ENCODE results near the gene GTPBP2.

The GTPBP2 gene

GRCh38 chr6:43613721-43614395, 15.2 kb downstream of the GTPBP2 start:
- H3K9me3 ChIP-seq (ENCODE audit: low read length): no peaks in the 10 kb centered on the region

DNA sequence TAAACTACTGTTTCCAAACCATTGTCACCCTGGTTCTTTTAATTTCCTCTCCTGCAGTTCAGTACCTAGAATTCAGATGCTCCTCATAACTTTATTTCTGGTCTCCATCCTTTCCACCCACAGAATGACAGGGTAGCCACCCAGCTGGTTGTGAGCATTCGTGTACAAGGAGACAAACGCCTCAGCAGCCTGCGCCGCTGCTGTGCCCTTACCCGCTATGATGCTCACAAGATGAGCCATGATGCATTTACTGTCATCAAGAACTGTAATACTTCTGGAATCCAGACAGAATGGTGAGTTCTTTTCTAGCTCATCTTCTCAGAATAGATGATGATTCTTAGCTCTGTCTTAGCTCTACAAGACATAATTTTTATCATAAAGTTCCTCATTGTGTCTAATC, 18.6 kb downstream of the GTPBP2 start:
- H3K27ac ChIP-seq (ENCODE audit: low read depth, low read length, poor library complexity, severe bottlenecking): no peak overlapping the region
- H2AFZ ChIP-seq (ENCODE audit: low read length): no peak overlapping the region
- H3K9me3 ChIP-seq (ENCODE audit: low read length): no peaks in the 10 kb centered on the region
- TF ChIP-seq EZH2 (IDR thresholded peaks at IDR 0.05; ENCODE audit: borderline replicate concordance, low read length): no peak
- TF ChIP-seq, protein P1, sequence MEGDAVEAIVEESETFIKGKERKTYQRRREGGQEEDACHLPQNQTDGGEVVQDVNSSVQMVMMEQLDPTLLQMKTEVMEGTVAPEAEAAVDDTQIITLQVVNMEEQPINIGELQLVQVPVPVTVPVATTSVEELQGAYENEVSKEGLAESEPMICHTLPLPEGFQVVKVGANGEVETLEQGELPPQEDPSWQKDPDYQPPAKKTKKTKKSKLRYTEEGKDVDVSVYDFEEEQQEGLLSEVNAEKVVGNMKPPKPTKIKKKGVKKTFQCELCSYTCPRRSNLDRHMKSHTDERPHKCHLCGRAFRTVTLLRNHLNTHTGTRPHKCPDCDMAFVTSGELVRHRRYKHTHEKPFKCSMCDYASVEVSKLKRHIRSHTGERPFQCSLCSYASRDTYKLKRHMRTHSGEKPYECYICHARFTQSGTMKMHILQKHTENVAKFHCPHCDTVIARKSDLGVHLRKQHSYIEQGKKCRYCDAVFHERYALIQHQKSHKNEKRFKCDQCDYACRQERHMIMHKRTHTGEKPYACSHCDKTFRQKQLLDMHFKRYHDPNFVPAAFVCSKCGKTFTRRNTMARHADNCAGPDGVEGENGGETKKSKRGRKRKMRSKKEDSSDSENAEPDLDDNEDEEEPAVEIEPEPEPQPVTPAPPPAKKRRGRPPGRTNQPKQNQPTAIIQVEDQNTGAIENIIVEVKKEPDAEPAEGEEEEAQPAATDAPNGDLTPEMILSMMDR (IDR thresholded peaks at IDR 0.05; ENCODE audit: low read length): no peak
- H3K79me2 ChIP-seq (ENCODE audit: insufficient read depth, low read length): no peaks in the 10 kb centered on the region
- no peaks in the 10 kb centered on the region for H4K20me1 ChIP-seq (ENCODE audit: insufficient read depth, low read length)
- H3K9ac ChIP-seq (ENCODE audit: low read length): no peak overlapping the region
- H3F3A ChIP-seq (ENCODE audit: insufficient read depth, low read length): no peaks in the 10 kb centered on the region
- H3K36me3 ChIP-seq (ENCODE audit: insufficient read depth, low read length): peaks cover 87% of the 10 kb centered on the region
- H3K4me1 ChIP-seq (ENCODE audit: insufficient read depth, low read length, severe bottlenecking): peaks cover 7% of the 10 kb centered on the region
- no peak overlapping the region for H3K4me3 ChIP-seq (ENCODE audit: low read depth, low read length, poor library complexity, severe bottlenecking)
- no peaks in the 10 kb centered on the region for H3K9me2 ChIP-seq (ENCODE audit: low read depth, low read length)
- no peak overlapping the region for H3K4me2 ChIP-seq (ENCODE audit: low read length)
- H3K27me3 ChIP-seq (ENCODE audit: insufficient read depth, low read length): no peaks in the 10 kb centered on the region

More at GRCh38 chr6:43613721-43614395, 15.2 kb downstream of the GTPBP2 start:
- H3K79me2 ChIP-seq (ENCODE audit: insufficient read depth, low read length): no peaks in the 10 kb centered on the region
- H3K4me2 ChIP-seq (ENCODE audit: low read length): no peak overlapping the region
- no peaks in the 10 kb centered on the region for H4K20me1 ChIP-seq (ENCODE audit: insufficient read depth, low read length)
- H3K9ac ChIP-seq (ENCODE audit: low read length): no peak overlapping the region
- H3K27me3 ChIP-seq (ENCODE audit: insufficient read depth, low read length): no peaks in the 10 kb centered on the region
- H3K36me3 ChIP-seq (ENCODE audit: insufficient read depth, low read length): peaks cover 79% of the 10 kb centered on the region
- H3K4me1 ChIP-seq (ENCODE audit: insufficient read depth, low read length, severe bottlenecking): peaks cover under 1% of the 10 kb centered on the region
- no peaks in the 10 kb centered on the region for H3F3A ChIP-seq (ENCODE audit: insufficient read depth, low read length)
- no peak overlapping the region for H2AFZ ChIP-seq (ENCODE audit: low read length)
- no peaks in the 10 kb centered on the region for H3K9me2 ChIP-seq (ENCODE audit: low read depth, low read length)
- H3K4me3 ChIP-seq (ENCODE audit: low read depth, low read length, poor library complexity, severe bottlenecking): no peak overlapping the region
- H3K27ac ChIP-seq (ENCODE audit: low read depth, low read length, poor library complexity, severe bottlenecking): no peak overlapping the region
- TF ChIP-seq EZH2 (IDR thresholded peaks at IDR 0.05; ENCODE audit: borderline replicate concordance, low read length): no peak
- TF ChIP-seq, protein P1 (IDR thresholded peaks at IDR 0.05; ENCODE audit: low read length): no peak

DNA sequence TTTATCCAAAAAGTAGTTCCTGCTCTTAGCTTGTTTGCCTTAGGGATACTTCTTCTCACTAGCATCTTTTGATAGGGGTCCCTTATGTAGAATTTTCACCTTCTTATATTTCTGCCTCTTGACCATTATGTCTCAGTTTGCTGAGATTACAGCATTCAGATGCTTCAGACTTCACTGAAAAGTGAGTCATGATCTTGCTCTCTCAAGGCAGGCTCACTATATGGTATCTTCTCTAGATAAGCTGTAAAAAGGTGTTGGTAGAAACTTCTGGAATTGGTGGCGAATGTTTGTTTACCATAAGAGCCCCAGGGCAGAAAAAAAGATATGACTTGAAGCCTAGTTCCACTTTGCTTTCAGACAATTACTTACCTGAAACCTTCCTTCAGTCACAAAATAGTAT, 19.7 kb downstream of the GTPBP2 start:
- Histone ChIP-seq H3K79me2 (ENCODE audit: insufficient read depth, low read length) (no peaks in the 10 kb centered on the region), H4K20me1 (ENCODE audit: insufficient read depth, low read length) (no peaks in the 10 kb centered on the region), H3K9me3 (ENCODE audit: low read length) (no peaks in the 10 kb centered on the region), H3K4me2 (ENCODE audit: low read length) (no peak overlapping the region), H3K4me1 (ENCODE audit: insufficient read depth, low read length, severe bottlenecking) (peaks cover 7% of the 10 kb centered on the region), H3K9ac (ENCODE audit: low read length) (no peak overlapping the region), H3K27me3 (ENCODE audit: insufficient read depth, low read length) (no peaks in the 10 kb centered on the region), H3F3A (ENCODE audit: insufficient read depth, low read length) (no peaks in the 10 kb centered on the region), H2AFZ (ENCODE audit: low read length) (no peak overlapping the region), H3K27ac (ENCODE audit: low read depth, low read length, poor library complexity, severe bottlenecking) (no peak overlapping the region), H3K36me3 (ENCODE audit: insufficient read depth, low read length) (peaks cover 90% of the 10 kb centered on the region), H3K4me3 (ENCODE audit: low read depth, low read length, poor library complexity, severe bottlenecking) (no peak overlapping the region), H3K9me2 (ENCODE audit: low read depth, low read length) (no peaks in the 10 kb centered on the region)
- TF ChIP-seq EZH2 (IDR thresholded peaks at IDR 0.05; ENCODE audit: borderline replicate concordance, low read length): no peak
- TF ChIP-seq, protein P1 (IDR thresholded peaks at IDR 0.05; ENCODE audit: low read length): no peak

All from OCI-LY1 (cell line).